ENCODE measurements around the gene PRKG1. TPM values are rescaled to one million over a fixed set of nuclear protein-coding genes. Genes with fewer than 3 reads are reported as not detected.
A peak's percentile ranks its signal among the peaks of the same experiment; 100 is the strongest.

PRKG1 gene
- total RNA-seq, 2 donors from 2014 or later: 1.3 to 2.7 TPM

GRCh38 chr10:51030480-51030879 is 43.8 kb upstream of the PRKG1 start:
- H3K4me1 Mint-ChIP-seq: peaks cover 9% of the 10 kb centered on the region
- Histone ChIP-seq H3K27ac (ENCODE audit: low read depth, low read length) (no peak overlapping the region), H3K4me3 (ENCODE audit: low read length) (no peak overlapping the region), H3K36me3 (ENCODE audit: control insufficient read depth, insufficient read depth, low read length) (no peaks in the 10 kb centered on the region), H3K9me3 (ENCODE audit: control insufficient read depth, low read length) (no peaks in the 10 kb centered on the region), H3K4me1 (ENCODE audit: control insufficient read depth, insufficient read depth, low read length) (peaks cover 5% of the 10 kb centered on the region), H3K9ac (ENCODE audit: extremely low read depth, low read length, poor library complexity, severe bottlenecking) (no peak overlapping the region), H3K27me3 (ENCODE audit: control insufficient read depth, insufficient read depth, low read length, poor library complexity, severe bottlenecking) (no peaks in the 10 kb centered on the region)
- WGBS, 2 experiments (ENCODE audit: insufficient coverage in 1 of 2, insufficient read length in 1 of 2): 60 to 93% methylated on average over 1 to 2 of the region's 2 CpGs
- no peak for TF ChIP-seq CTCF (conservative IDR thresholded peaks at IDR 0.05)
- H3K9me3 Mint-ChIP-seq: no peaks in the 10 kb centered on the region
- DNase-seq: no peak
- H3K4me3 Mint-ChIP-seq: no peak overlapping the region
- no peak overlapping the region for H3K27ac Mint-ChIP-seq
- H3K36me3 Mint-ChIP-seq (ENCODE audit: low read depth): no peaks in the 10 kb centered on the region
- H3K27me3 Mint-ChIP-seq (ENCODE audit: insufficient read depth): no peaks in the 10 kb centered on the region

- H3K4me3 ChIP-seq (ENCODE audit: low read length): no peak overlapping the region
- H3K9me3 ChIP-seq (ENCODE audit: control insufficient read depth, low read length): no peaks in the 10 kb centered on the region
- H3K27ac ChIP-seq (ENCODE audit: low read depth, low read length): no peak overlapping the region
- DNase-seq: peak; percentile 64
- H3K9ac ChIP-seq (ENCODE audit: extremely low read depth, low read length, poor library complexity, severe bottlenecking): no peak overlapping the region
- peak overlapping the region; percentile 28 for H3K27ac Mint-ChIP-seq
- TF ChIP-seq CTCF (conservative IDR thresholded peaks at IDR 0.05): peak; percentile 38
- H3K36me3 Mint-ChIP-seq (ENCODE audit: low read depth): no peaks in the 10 kb centered on the region
- H3K4me1 ChIP-seq (ENCODE audit: control insufficient read depth, insufficient read depth, low read length): peaks cover 5% of the 10 kb centered on the region
- no peaks in the 10 kb centered on the region for H3K9me3 Mint-ChIP-seq
- H3K4me3 Mint-ChIP-seq: no peak overlapping the region
- no peaks in the 10 kb centered on the region for H3K27me3 ChIP-seq (ENCODE audit: control insufficient read depth, insufficient read depth, low read length, poor library complexity, severe bottlenecking)
- H3K27me3 Mint-ChIP-seq (ENCODE audit: insufficient read depth): no peaks in the 10 kb centered on the region
- no peaks in the 10 kb centered on the region for H3K36me3 ChIP-seq (ENCODE audit: control insufficient read depth, insufficient read depth, low read length)
- H3K4me1 Mint-ChIP-seq: peaks cover 9% of the 10 kb centered on the region
These were observed 42.3 kb upstream of the PRKG1 start for GRCh38 chr10:51031950-51032349.

GRCh38 chr10:51034769-51035168 is 39.5 kb upstream of the PRKG1 start:
- no peak for DNase-seq
- 96 to 100% methylated on average over 4 of the region's 4 CpGs for WGBS, 2 experiments (ENCODE audit: insufficient coverage in 1 of 2, insufficient read length in 1 of 2)
- Mint-ChIP-seq H3K4me3 (no peak overlapping the region), H3K36me3 (ENCODE audit: low read depth) (no peaks in the 10 kb centered on the region), H3K27ac (no peak overlapping the region), H3K27me3 (ENCODE audit: insufficient read depth) (no peaks in the 10 kb centered on the region), H3K4me1 (peaks cover 9% of the 10 kb centered on the region), H3K9me3 (no peaks in the 10 kb centered on the region)
- Histone ChIP-seq H3K27me3 (ENCODE audit: control insufficient read depth, insufficient read depth, low read length, poor library complexity, severe bottlenecking) (no peaks in the 10 kb centered on the region), H3K27ac (ENCODE audit: low read depth, low read length) (no peak overlapping the region), H3K4me3 (ENCODE audit: low read length) (no peak overlapping the region), H3K36me3 (ENCODE audit: control insufficient read depth, insufficient read depth, low read length) (no peaks in the 10 kb centered on the region), H3K9me3 (ENCODE audit: control insufficient read depth, low read length) (no peaks in the 10 kb centered on the region), H3K4me1 (ENCODE audit: control insufficient read depth, insufficient read depth, low read length) (peaks cover 5% of the 10 kb centered on the region), H3K9ac (ENCODE audit: extremely low read depth, low read length, poor library complexity, severe bottlenecking) (no peak overlapping the region)
- TF ChIP-seq CTCF (conservative IDR thresholded peaks at IDR 0.05): no peak
